Endothelial cell of hepatic sinusoid (primary cell): ENCODE measurements around the gene TMEM17.

ENCODE experiments used
- in situ Hi-C: cut with HindIII; loops from 2 replicates; pipeline ENCODE4 v1.10.0; 2017; ENCODE audit warnings: low sequenced_read_pairs

The TMEM17 gene

GRCh38 chr2:62458206-62458641 is 47.8 kb downstream of the TMEM17 start:
- in situ Hi-C loops = loop anchor here (5.0 kb wide), 1 partner anchor 319 kb away; no protein-coding TSS in a partner anchor

- in situ Hi-C loops = loop anchor here (5.0 kb wide), 1 partner anchor 320 kb away; no protein-coding TSS in a partner anchor
Measured at GRCh38 chr2:62457556-62457955, 48.4 kb downstream of the TMEM17 start.

- in situ Hi-C loops = loop anchor here (5.0 kb wide), 1 partner anchor 320 kb away; no protein-coding TSS in a partner anchor
Measured at GRCh38 chr2:62456721-62457539, 49.1 kb downstream of the TMEM17 start.

GRCh38 chr2:62455957-62456692 is 49.9 kb downstream of the TMEM17 start:
- in situ Hi-C loops = loop anchor here (5.0 kb wide), 1 partner anchor 321 kb away; no protein-coding TSS in a partner anchor

- in situ Hi-C loops = no loop called here
Measured at GRCh38 chr2:62453955-62454354, 52.0 kb downstream of the TMEM17 start.

GRCh38 chr2:62452701-62453454 is 53.1 kb downstream of the TMEM17 start:
- in situ Hi-C loops = no loop called here

- in situ Hi-C loops = no loop called here
Measured at GRCh38 chr2:62450716-62451191, 55.2 kb downstream of the TMEM17 start.
